HFF-Myc (cell line): ENCODE results near the gene IFITM10.

Source experiments
- DNase-seq: peaks from one replicate; pipeline ENCODE4 v3.0.0-alpha.2; 2011; ENCODE audit warnings: low read depth; ENCODE audit errors: extremely low read depth
- H3K4me3 ChIP-seq: replicated peaks from 2 replicates; pipeline ENCODE4 v1.5.1; 2011; ENCODE audit warnings: low read depth, mild to moderate bottlenecking, control low read depth, low read length
- TF ChIP-seq, protein P1 (sequence below): IDR thresholded peaks from 2 replicates; pipeline ENCODE4 v1.5.1; 2012; ENCODE audit warnings: mild to moderate bottlenecking, low read depth, low read length, control low read depth; ENCODE audit errors: missing control alignments

IFITM10 gene

DNA sequence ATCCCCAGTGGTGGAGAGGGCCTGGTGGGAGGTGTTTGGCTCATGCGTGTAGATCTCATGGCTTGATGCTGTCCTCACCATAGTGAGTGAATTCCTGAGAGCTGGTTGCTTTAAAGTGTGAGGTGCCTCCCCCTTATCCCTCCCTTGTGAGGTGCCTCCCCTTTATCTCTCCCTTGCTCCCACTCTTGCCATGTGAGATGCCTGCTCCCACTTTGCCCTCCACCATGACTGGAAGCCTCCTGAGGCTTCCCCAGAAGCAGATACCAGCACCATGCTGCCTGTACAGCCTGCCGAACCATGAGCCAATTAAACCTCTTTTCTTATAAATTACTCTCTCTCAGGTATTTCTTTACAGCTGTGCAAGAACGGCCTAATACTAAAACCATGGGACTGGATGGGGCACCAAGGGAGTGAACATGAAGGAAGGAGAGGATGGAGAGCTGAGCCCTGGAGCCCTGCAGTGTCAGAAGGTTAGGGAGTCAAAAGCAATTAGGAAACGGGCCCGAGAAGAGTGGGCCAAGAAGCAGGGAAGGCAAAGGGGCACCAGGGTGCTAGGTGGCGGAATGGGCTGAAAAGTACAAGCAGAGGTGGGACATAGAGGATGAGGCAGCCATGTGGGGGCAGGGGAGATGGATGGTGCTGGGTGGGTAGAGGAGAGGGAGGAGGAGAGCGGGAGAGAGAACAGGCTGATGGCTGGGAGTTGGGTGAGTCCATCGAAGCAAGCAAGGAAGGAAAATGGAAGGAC, 9.4 kb downstream of the IFITM10 start:
- TF ChIP-seq, protein P1, sequence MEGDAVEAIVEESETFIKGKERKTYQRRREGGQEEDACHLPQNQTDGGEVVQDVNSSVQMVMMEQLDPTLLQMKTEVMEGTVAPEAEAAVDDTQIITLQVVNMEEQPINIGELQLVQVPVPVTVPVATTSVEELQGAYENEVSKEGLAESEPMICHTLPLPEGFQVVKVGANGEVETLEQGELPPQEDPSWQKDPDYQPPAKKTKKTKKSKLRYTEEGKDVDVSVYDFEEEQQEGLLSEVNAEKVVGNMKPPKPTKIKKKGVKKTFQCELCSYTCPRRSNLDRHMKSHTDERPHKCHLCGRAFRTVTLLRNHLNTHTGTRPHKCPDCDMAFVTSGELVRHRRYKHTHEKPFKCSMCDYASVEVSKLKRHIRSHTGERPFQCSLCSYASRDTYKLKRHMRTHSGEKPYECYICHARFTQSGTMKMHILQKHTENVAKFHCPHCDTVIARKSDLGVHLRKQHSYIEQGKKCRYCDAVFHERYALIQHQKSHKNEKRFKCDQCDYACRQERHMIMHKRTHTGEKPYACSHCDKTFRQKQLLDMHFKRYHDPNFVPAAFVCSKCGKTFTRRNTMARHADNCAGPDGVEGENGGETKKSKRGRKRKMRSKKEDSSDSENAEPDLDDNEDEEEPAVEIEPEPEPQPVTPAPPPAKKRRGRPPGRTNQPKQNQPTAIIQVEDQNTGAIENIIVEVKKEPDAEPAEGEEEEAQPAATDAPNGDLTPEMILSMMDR = no peak

GRCh38 chr11:1739576-1739975, 10.8 kb downstream of the IFITM10 start:
- no peak overlapping the region for H3K4me3 ChIP-seq
- TF ChIP-seq, protein P1 = no peak
- DNase-seq = no peak

More for the DNA sequence above, 9.4 kb downstream of the IFITM10 start:
- DNase-seq = no peak
- no peak overlapping the region for H3K4me3 ChIP-seq

GRCh38 chr11:1738380-1738779, 12.0 kb downstream of the IFITM10 start:
- TF ChIP-seq, protein P1 = no peak
- DNase-seq = no peak
- no peak overlapping the region for H3K4me3 ChIP-seq

- no peak overlapping the region for H3K4me3 ChIP-seq
- DNase-seq = no peak
- TF ChIP-seq, protein P1 = no peak
Measured at GRCh38 chr11:1737080-1737757, 13.2 kb downstream of the IFITM10 start.

GRCh38 chr11:1736447-1736992, 13.9 kb downstream of the IFITM10 start:
- TF ChIP-seq, protein P1 = no peak
- H3K4me3 ChIP-seq = no peak overlapping the region
- no peak for DNase-seq

DNA sequence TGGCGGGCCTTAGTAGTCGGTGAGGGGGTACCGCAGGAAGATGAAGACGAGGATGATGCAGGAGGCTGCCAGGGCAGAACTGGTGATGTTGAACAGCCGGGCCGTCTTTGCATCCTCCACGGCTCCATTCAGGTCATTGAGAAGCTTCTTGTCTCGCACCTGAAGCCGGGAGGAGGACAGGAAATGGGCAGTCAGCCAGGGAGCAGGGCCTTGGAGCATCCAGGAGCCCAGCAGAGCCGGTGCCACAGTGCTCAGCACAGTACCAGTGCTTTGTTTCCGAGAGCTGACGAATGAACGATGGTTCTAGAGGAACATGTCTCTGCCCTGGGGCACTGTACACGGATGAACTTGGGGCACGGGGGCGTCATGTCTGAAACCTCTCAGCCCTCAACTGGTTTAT, 15.1 kb downstream of the IFITM10 start:
- no peak for DNase-seq
- TF ChIP-seq, protein P1 = no peak
- H3K4me3 ChIP-seq = no peak overlapping the region
